K562 (cell line): ENCODE data around the gene CA5B. TPM values are rescaled to one million over a fixed set of nuclear protein-coding genes. Genes with fewer than 3 reads are reported as not detected.
"Not testable (repeated sequence)": the region's sequence is repeated elsewhere in the genome, so short reads cannot be mapped to it uniquely, and the experiment has no call there.

Source experiments
- ATAC-seq: fragments of 200-7000 bp; cut with Tn5 transposase; 3 replicates; pipeline ENCODE4 v1.9.1; 2020; ENCODE audit warnings: moderate library complexity
- BruUV-seq: library from RNA; stranded (reverse); fragments of 400-500 nt; replicated peaks from 2 replicates; lab custom pipeline; 2021; lab: Mats Ljungman, UMichigan
- CTCF ChIA-PET: fragments of 300-600 bp; formaldehyde crosslinking; extraction: SDS; loops from one replicate; lab custom pipeline; 2021; ENCODE audit warnings: low intra/inter-chr PET ratio; lab: Yijun Ruan, JAX
- POLR2A ChIA-PET: fragments of 300-600, 350-650 bp; sonication (Branson Sonifier 250); formaldehyde crosslinking; extraction: SDS; loops from one replicate; lab custom pipeline; 2021; ENCODE audit warnings: antibody characterized with exemption, inconsistent platforms; lab: Yijun Ruan, JAX
- DNase-seq, 4 experiments: peaks; one replicate each; pipeline versions ENCODE4 v3.0.0 to v3.0.0-alpha.2; 2011 to 2018; ENCODE audit warnings: low spot score in 3 of 4, mixed read lengths in 3 of 4; ENCODE audit errors: extremely low read depth in 1 of 4
- FAIRE-seq: peaks from 2 replicates; lab custom pipeline; 2011; peaks lifted over from hg19 to GRCh38; lab: Jason Lieb, UNC
- H2AFZ ChIP-seq: 2 replicates; pipeline ENCODE4 v1.6.0; 2011; ENCODE audit warnings: low read depth, low read length, control low read depth, inconsistent platforms
- H3K27ac ChIP-seq: fragments of 200-600 bp; 3 replicates; pipeline ENCODE4 v1.8.0; 2011; ENCODE audit warnings: low read depth, mild to moderate bottlenecking, control low read depth, inconsistent platforms, low read length, moderate library complexity, mixed read lengths; ENCODE audit errors: extremely low read depth
- H3K27me3 ChIP-seq, 2 experiments: fragments of 300-600 bp in 1 of 2; 2 replicates in 1 of 2; 3 replicates in 1 of 2; pipeline versions ENCODE4 v1.6.0 to v1.8.0; 2011; ENCODE audit warnings: inconsistent platforms in 2 of 2, low read length in 2 of 2, mild to moderate bottlenecking in 1 of 2, mixed read lengths in 1 of 2, moderate library complexity in 1 of 2; ENCODE audit not compliant: control insufficient read depth in 2 of 2, insufficient read depth in 2 of 2
- H3K36me3 ChIP-seq: fragments of 300-600 bp; 3 replicates; pipeline ENCODE4 v1.8.0; 2011; ENCODE audit warnings: mild to moderate bottlenecking, low read length, inconsistent platforms; ENCODE audit not compliant: control insufficient read depth, insufficient read depth
- H3K4me1 ChIP-seq, 2 experiments: fragments of 200-600 bp in 1 of 2; replicated peaks in 1 of 2; 2 replicates in 1 of 2; 3 replicates in 1 of 2; pipeline versions ENCODE4 v1.5.1 to v1.8.0; 2011; ENCODE audit warnings: inconsistent platforms in 2 of 2, low read length in 2 of 2, mild to moderate bottlenecking in 1 of 2, mixed read lengths in 1 of 2, moderate library complexity in 1 of 2; ENCODE audit not compliant: control insufficient read depth in 2 of 2, insufficient read depth in 2 of 2
- H3K4me2 ChIP-seq: 2 replicates; pipeline ENCODE4 v1.6.1; 2011; ENCODE audit warnings: low read length, control low read depth, inconsistent platforms, mixed read lengths; ENCODE audit not compliant: insufficient read depth
- H3K4me3 ChIP-seq: fragments of 200-600 bp; sonication (generic), shearing (Covaris generic); 2 replicates; pipeline ENCODE4 v1.5.1; 2016; ENCODE audit warnings: control low read depth, inconsistent platforms
- H3K79me2 ChIP-seq: fragments of 200-600 bp; 3 replicates; pipeline ENCODE4 v1.8.0; 2011; ENCODE audit warnings: low read length, inconsistent platforms; ENCODE audit not compliant: control insufficient read depth, insufficient read depth
- H3K9ac ChIP-seq, 2 experiments: 2 replicates each; pipeline versions ENCODE4 v1.6.0 to v1.6.1; 2011; ENCODE audit warnings: low read depth in 2 of 2, low read length in 2 of 2, control low read depth in 1 of 2, inconsistent platforms in 1 of 2, mild to moderate bottlenecking in 1 of 2, mixed read lengths in 1 of 2; ENCODE audit not compliant: insufficient read depth in 1 of 2
- H3K9me1 ChIP-seq: one replicate; pipeline ENCODE4 v1.6.0; 2011; ENCODE audit warnings: inconsistent platforms, mild to moderate bottlenecking, low read length, moderate library complexity; ENCODE audit not compliant: control insufficient read depth, insufficient read depth
- H3K9me3 ChIP-seq: replicated peaks from 2 replicates; pipeline ENCODE4 v1.5.1; 2011; ENCODE audit warnings: low read depth, low read length, inconsistent platforms; ENCODE audit not compliant: control insufficient read depth, insufficient read depth
- H4K20me1 ChIP-seq: replicated peaks from 2 replicates; pipeline ENCODE4 v1.6.1; 2011; ENCODE audit warnings: low read length, inconsistent platforms, mixed read lengths; ENCODE audit not compliant: control insufficient read depth, insufficient read depth
- GATAD2A ChIP-seq: fragments of 450-650 bp; IDR thresholded peaks from 2 replicates; pipeline ENCODE4 v1.6.1; 2017
- HMG20A ChIP-seq: fragments of 450-650 bp; formaldehyde crosslinking; conservative IDR thresholded peaks from 2 replicates; pipeline ENCODE4 v1.4.0; 2020; ENCODE audit warnings: mild to moderate bottlenecking, mixed read lengths
- SETDB1 ChIP-seq: IDR thresholded peaks from one replicate; pipeline ENCODE4 v1.6.1; 2012; ENCODE audit warnings: low read length, control low read depth, inconsistent platforms
- ZC3H4 ChIP-seq: sonication (generic); formaldehyde crosslinking; IDR thresholded peaks from 2 replicates; pipeline ENCODE4 v1.9.0; 2021; ENCODE audit warnings: missing genetic modification reagents, borderline replicate concordance
- ZNF224 ChIP-seq: sonication (generic); formaldehyde crosslinking; IDR thresholded peaks from 2 replicates; pipeline ENCODE4 v1.8.0; 2022; ENCODE audit warnings: mild to moderate bottlenecking, missing genetic modification reagents
- WGBS: fragments of 100-300 bp; shearing (Covaris generic); methylation state at CpG from one replicate; pipeline ENCODE4 v1.1.6; 2016; ENCODE audit warnings: low coverage, mixed read lengths; ENCODE audit not compliant: insufficient coverage; ENCODE audit errors: missing lambda C conversion rate; 5-methylcytosine and 5-hydroxymethylcytosine counted together
- in situ Hi-C: fragments of 300-500 bp; cut with MboI; formaldehyde crosslinking; loops from 4 replicates; pipeline ENCODE4 v1.15.0; 2018; ENCODE audit warnings: inconsistent platforms, mixed read lengths
- intact Hi-C: fragments of 100-400 bp; cut with micrococcal nuclease; formaldehyde crosslinking; loops from 2 replicates; pipeline ENCODE4 v1.14.2; 2022
- polyA plus RNA-seq, 8 experiments: library from polyadenylated mRNA; depleted of rRNA in 4 of 8; stranded (reverse) in 5 of 8; unstranded in 3 of 8; fragments of >200 nt; fragmentation: Nextera tagmentation in 2 of 8; fragmentation: Illumina TruSeq in 1 of 8; extraction: Ambion mirVana in 2 of 8; extraction: Trizol in 1 of 8; gene quantifications; 2 replicates each; pipeline versions ENCODE4 v1.2.1 to v1.2.3, GENCODE V29; 2011 to 2014; ENCODE audit warnings: inconsistent platforms in 1 of 8, missing spikeins in 1 of 8
- total RNA-seq, 7 experiments: library from RNA; depleted of rRNA in 6 of 7; stranded (reverse); fragments of >200 nt in 6 of 7; fragmentation: Illumina TruSeq in 2 of 7; extraction: Trizol in 2 of 7; gene quantifications; 2 replicates each; pipeline versions ENCODE4 v1.2.1 to v1.2.3, GENCODE V29; 2011 to 2021; ENCODE audit warnings: low replicate concordance in 1 of 7

CA5B gene
- total and polyA plus RNA-seq, 9 of the 15 experiments (the other 6 are each of a cell fraction or from before 2014, with no cell fraction given) = 0.55 to 3.7 (median 2.6) TPM

- POLR2A ChIA-PET = no interaction called here
- H3K79me2 ChIP-seq = no peaks in the 10 kb centered on the region
- no peak overlapping the region for H3K27ac ChIP-seq
- FAIRE-seq (no peak), DNase-seq (no peak), ATAC-seq (no peak)
- H4K20me1 ChIP-seq = no peaks in the 10 kb centered on the region
- CTCF ChIA-PET = no interaction called here
- no peak overlapping the region for H3K4me3 ChIP-seq
- TF ChIP-seq SETDB1 (no peak), ZC3H4 (no peak), HMG20A (CRISPR knock-in tag) (no peak), ZNF224 (CRISPR knock-in tag) (no peak), GATAD2A (no peak)
- no peak overlapping the region for H3K4me2 ChIP-seq
- no peak overlapping the region for H2AFZ ChIP-seq
- H3K9ac ChIP-seq = no peak overlapping the region
- no peaks in the 10 kb centered on the region for H3K4me1 ChIP-seq
- no TSS peak for BruUV-seq
- in situ Hi-C loops = loop anchor here (25.0 kb wide), 1 partner anchor 679 kb away; no protein-coding TSS in a partner anchor
- no peaks in the 10 kb centered on the region for H3K9me3 ChIP-seq
- H3K36me3 ChIP-seq = no peaks in the 10 kb centered on the region
- no peaks in the 10 kb centered on the region for H3K27me3 ChIP-seq
- H3K9me1 ChIP-seq = peaks cover 3% of the 10 kb centered on the region
- 49% methylated on average over 4 of the region's 4 CpGs for WGBS
- intact Hi-C loops = no loop called here
These were observed 20.1 kb downstream of the CA5B start for GRCh38 chrX:15758140-15758539.

GRCh38 chrX:15759886-15760285, 21.8 kb downstream of the CA5B start:
- POLR2A ChIA-PET = interaction anchor here (0.6 kb wide), 1 partner anchor 461 kb away, joined by 3 read pairs; no protein-coding TSS in a partner anchor
- CTCF ChIA-PET, H3K9me1 ChIP-seq, H4K20me1 ChIP-seq, H3K9me3 ChIP-seq, H3K4me2 ChIP-seq, ATAC-seq, H2AFZ ChIP-seq, FAIRE-seq, H3K27ac ChIP-seq, BruUV-seq, H3K27me3 ChIP-seq, DNase-seq, H3K36me3 ChIP-seq, H3K4me1 ChIP-seq, H3K9ac ChIP-seq, H3K79me2 ChIP-seq, H3K4me3 ChIP-seq: not testable (repeated sequence)
- in situ Hi-C loops (loop anchor here (25.0 kb wide), 1 partner anchor 677 kb away; no protein-coding TSS in a partner anchor), intact Hi-C loops (loop anchor here (2.0 to 5.0 kb wide), 3 partner anchors 213 to 687 kb away; no protein-coding TSS in a partner anchor)
- 67% methylated on average over 4 of the region's 6 CpGs for WGBS
